Stimulated activated CD8-positive, alpha-beta memory T cell treated with anti-CD3 and anti-CD28 coated beads, Interleukin-2, amount 100 ng/mL, for 1 hour (primary cell): ENCODE data around the gene OR2A14.
"Not testable (repeated sequence)": the region's sequence is repeated elsewhere in the genome, so short reads cannot be mapped to it uniquely, and the experiment has no call there.

ENCODE experiments used
- DNase-seq, 2 donors: peaks; one replicate each; pipeline ENCODE4 v3.0.0-alpha.2; 2020; ENCODE audit warnings: low read depth in 2 of 2

OR2A14 gene, protein sequence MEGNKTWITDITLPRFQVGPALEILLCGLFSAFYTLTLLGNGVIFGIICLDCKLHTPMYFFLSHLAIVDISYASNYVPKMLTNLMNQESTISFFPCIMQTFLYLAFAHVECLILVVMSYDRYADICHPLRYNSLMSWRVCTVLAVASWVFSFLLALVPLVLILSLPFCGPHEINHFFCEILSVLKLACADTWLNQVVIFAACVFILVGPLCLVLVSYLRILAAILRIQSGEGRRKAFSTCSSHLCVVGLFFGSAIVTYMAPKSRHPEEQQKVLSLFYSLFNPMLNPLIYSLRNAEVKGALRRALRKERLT

DNA sequence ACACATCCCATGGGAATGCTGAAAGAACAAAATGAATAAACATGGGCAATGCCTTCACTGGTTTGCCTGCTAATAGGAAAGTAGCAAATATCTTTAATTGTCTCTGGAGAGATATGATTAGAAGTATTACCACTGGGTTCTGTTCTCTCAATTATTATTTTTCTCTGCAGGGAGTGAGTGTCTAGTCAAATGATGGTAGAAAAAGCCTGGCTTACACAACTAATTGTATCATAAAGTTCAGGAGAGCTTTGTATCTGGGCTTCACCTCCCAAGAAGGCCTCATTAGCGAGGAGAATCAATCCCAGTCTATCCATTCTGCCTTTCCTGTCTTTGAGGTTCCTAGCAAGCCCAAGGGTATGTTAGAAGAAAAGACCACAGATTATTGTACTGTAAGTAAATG, at the start of gene OR2A14:
TSS of gene OR2A14 (plus strand) at position 301 of the 400 bp plus-strand sequence. CDS start 5,937 bp downstream, outside the sequence.
- no peak for DNase-seq

DNA sequence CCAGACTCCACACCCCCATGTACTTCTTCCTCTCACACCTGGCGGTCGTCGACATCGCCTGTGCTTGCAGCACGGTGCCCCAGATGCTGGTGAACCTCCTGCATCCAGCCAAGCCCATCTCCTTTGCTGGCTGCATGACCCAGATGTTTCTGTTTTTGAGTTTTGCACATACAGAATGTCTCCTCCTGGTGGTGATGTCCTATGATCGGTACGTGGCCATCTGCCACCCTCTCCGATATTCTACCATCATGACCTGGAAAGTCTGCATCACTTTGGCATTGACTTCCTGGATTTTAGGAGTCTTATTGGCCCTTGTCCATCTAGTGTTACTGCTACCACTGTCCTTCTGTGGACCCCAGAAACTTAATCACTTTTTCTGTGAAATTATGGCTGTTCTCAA, 48.6 kb upstream of the OR2A14 start:
- no peak for DNase-seq

DNA sequence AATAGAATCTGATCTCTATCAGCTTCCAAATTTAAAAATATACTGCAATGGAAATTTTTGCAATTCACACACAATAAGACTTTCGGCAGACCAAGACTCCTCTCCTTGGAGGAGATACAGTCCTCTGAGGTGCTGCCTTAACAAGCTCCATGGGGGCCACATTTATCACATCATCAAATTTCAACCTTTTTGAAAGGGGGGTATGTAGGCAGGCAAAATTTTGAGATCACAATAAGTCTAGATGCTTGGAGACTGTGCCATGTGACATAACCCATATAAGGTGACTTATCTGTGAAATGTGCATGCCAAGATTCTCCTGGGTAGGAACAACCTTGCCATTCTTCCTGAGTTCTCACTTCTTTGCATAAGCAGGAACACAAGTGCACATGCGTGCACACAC, 37.0 kb upstream of the OR2A14 start, which contains the start of gene OR2A12:
TSS of gene OR2A12 (plus strand) at position 301 of the 400 bp plus-strand sequence. CDS start 8,830 bp downstream, outside the sequence.
- DNase-seq = no peak

DNA sequence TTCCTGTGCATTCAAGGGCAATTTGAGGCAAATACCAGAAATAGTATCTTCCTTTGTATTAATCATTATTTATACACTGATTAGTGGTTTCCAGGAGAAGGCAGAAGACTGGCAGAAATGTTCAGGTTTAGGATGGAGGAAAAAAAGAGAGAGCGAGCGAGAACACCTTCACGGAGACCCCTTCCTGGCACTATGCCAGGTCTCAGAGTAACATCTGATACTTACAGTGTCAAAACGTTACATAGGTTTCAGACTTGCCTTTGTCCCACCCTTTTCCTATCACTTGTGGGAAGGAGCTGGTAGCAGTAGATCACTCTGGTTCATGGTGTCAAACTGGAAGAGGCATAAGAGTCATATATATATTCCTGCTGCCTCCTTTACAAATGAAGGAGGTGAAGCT, 36.2 kb upstream of the OR2A14 start:
- no peak for DNase-seq

DNA sequence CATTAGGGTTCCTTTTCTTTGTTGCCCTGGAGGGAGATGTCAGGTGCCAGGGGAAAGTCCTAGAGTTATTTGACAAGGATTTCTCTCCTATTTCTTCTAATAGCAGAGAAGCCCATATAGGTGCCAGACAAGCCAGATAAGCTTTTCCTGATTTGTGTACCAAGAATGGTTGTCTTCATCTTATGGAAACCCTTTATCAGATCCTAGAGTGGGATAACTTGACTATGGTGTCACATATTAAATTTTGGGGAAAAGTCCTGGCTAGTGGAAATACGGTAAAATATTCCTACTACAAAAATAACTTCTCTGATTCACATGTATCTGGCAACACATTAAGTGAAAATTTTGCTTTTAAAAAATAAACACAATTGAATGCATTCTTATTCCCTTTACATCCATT, 35.7 kb upstream of the OR2A14 start:
- DNase-seq = no peak

DNA sequence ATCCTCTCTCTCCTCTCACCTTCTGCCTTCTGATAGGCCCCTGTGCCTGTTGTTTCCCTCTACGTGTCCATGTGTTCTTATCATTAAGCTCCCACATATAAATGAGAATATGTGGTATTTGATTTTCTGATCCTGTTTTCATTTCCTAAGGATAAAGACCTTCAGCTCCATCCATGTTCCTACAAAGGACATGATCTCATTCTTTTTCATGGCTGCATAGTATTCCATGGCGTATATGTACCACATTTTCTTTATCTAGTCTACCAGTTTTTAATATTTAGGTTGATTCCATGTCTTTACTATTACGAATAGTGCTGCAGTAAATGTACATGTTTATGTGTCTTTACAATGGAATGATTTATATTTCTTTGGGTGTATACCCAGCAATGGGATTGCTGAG, 32.3 kb upstream of the OR2A14 start:
- DNase-seq = no peak

DNA sequence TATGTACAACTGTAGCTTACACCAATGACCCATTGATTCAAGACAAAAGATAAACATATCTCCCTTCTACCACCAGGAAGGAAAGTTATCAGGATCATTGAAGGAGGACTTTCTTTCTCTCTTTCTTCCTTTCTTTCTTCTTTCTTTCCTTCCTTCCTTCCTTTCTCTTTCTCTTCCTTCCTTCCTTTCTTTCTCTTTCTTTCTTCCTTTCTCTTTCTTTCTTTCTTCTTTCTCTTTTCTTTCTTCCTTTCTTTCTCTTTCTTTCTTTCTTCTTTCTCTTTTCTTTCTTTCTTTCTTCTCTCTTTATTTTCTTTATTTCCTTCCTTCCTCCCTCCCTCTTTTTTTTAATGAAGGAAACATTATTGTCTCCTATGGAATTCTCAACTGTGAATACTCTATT, 24.2 kb upstream of the OR2A14 start:
- DNase-seq = no peak

DNA sequence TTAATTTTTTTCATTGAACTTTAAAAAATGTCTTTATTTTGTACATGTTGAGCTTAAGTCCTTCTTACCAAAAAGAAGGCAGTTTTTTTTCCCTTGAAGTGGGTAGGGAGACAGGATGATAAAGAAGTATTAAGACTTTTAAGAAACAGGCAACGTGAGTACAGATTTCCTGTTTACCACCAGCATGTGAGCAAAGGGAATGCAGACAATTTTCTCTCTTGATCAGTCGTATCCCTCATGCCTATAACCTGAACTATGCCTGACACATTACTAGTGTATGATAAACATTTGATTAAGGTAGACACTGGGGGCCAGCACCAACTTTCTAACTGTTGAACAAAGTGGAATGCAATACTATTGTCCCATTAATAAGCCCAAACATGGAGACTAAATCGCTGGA, 22.4 kb upstream of the OR2A14 start:
- no peak for DNase-seq

DNA sequence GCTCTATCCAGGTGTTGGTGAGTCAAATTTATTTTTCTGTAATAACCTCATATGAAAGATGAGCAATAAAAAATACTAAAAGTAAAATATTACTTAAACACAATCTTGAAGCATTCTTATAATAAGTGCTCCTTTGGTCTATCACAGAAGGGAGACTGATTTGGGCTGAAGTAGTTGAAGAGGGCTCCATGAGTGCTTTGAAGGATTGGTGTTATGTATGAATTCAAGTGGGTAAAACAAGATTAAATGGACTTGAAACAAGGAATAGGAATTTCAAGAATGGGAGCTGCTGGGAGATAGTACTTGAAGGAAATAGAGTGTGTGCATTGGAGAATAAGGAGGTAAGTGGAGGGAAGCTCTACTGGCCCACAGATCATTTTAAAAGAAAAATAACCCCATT, 20.9 kb upstream of the OR2A14 start:
- DNase-seq = no peak

DNA sequence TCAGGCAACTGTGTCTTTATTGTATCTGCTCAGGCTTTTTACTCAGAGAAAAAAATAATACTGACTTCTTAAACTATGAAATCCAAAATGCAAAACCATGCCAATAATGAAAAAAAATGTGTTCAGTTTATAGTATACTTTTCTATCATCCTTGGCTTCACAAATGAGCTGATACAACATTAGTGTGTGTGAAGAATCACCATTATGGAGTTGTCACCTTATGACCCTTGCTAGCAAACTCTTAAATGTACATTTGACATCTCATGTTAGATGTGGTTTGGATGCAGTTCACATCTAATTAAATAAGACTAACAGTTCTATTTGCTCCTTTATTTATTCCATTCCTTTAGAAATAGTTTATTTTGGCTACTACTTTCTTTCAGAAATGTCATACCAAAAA, 17.8 kb upstream of the OR2A14 start:
- no peak for DNase-seq

DNA sequence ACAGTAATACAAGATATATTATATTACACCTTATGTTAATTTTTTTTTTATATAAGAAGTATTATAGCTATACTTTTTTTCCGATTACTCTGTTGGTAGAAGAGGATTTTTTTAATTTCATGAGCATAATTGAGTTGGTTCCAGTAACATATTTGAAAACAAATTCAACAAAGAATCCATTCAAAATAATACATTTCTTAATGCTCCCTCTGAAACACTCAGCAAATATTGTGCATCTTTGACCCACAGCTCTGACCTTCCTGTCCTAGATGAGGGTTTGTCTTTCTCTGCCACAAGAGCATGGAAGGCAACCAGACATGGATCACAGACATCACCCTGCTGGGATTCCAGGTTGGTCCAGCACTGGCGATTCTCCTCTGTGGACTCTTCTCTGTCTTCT, 13.7 kb upstream of the OR2A14 start, which contains the start of gene OR2A2:
TSS of gene OR2A2 (plus strand) at position 301 of the 400 bp plus-strand sequence. CDS start at position 301, 0 bp downstream.
- no peak for DNase-seq

DNA sequence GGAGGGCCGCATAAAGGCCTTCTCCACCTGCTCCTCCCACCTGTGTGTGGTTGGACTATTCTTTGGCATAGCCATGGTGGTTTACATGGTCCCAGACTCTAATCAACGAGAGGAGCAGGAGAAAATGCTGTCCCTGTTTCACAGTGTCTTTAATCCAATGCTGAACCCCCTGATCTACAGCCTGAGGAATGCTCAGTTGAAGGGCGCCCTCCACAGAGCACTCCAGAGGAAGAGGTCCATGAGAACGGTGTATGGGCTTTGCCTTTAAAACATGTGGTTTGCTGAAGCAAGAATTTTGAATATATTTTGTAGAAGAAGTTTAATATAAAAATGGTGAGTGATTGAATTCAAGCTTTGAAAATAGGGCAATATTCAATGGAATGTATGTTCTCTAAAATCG, 12.7 kb upstream of the OR2A14 start:
- DNase-seq = no peak

DNA sequence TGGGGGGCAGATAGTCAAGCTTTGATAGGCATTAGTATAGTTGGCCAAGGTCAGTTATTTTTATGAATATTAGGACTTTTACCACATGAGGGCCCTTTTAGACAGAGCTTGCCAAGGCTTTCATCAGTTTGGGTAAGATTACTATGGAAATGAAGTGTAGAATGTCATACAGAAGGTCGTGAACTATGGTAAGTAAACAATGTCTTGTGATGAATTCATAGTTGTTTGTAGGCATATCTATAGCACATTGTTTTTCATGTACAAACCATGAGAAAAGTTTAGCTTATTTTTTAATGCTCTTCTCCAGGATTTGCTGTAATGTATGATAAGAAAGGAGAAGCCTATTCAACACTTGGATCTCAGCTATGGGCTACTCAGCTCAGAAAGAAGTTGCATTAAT, 9.3 kb upstream of the OR2A14 start:
- DNase-seq = no peak

DNA sequence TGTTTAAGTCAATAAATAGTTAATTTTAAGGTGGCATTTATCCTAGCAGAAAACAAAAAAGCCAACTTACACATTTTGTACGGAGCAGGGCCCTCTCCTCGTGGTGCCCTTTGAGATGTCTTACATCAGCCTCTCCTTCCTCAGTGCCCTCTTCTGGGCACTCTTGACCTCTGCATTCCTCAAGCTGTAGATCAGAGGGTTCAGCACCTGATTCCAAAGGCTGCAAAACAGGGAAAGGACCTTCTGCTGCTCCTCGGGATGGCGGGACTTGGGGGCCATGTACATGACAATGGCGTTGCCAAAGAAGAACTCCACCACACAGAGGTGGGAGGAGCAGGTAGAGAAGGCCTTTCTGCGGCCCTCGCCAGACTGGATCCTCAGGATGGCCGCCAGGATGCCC, 4.6 kb upstream of the OR2A14 start:
- DNase-seq = no peak

DNA sequence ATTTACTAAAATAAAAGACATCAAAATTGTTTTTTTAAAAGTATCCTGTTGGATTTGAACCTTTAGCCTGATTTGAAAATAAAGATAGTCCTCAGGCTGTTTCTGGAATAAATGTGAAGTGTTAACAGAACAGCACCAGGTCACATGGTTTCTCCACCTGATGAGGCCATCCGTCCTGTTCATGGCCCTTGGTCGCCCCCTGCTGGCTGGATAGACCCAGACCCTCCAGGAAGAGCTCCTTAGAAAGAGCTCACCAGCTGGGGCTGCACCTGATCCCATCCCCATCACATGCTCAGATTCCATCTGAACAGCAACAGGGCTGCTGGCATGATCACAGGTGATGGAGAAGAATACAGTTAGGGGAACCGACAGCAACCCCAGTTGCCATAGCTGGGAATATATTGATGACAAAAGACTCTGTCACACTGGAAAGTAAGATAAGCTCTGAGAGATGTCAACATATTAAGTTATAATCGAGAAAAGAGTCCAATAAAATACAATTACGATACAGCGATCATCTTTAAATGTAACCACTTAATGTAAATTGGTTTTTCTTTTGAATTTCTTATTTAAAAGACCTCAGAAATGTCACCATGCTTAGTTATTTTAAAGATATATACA, 4.8 kb downstream of the OR2A14 start:
- peak; percentile 64 to 78 for DNase-seq

DNA sequence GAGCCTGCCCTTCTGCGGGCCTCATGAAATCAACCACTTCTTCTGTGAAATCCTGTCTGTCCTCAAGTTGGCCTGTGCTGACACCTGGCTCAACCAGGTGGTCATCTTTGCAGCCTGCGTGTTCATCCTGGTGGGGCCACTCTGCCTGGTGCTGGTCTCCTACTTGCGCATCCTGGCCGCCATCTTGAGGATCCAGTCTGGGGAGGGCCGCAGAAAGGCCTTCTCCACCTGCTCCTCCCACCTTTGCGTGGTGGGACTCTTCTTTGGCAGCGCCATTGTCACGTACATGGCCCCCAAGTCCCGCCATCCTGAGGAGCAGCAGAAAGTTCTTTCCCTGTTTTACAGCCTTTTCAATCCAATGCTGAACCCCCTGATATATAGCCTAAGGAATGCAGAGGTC, 6.6 kb downstream of the OR2A14 start:
- not testable (repeated sequence) for DNase-seq

DNA sequence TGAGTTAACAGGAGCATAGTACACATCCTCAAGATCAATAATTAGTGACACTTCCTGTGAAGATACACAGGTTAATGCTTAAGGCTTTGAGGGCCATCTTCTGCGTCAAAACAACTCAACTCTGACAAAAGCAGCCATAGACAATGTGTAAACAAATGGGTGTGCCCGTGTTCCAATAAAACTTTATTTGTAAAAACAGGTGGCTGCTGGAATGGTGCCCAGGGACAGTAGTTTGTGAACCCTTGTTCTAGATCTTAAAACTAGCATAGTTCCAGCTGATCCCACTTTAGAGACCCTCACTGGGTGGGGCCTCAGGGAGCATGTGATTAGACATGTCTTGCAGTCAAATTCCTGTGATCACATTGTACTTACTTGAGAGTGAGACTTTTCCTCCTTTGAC, 7.8 kb downstream of the OR2A14 start:
- no peak for DNase-seq

DNA sequence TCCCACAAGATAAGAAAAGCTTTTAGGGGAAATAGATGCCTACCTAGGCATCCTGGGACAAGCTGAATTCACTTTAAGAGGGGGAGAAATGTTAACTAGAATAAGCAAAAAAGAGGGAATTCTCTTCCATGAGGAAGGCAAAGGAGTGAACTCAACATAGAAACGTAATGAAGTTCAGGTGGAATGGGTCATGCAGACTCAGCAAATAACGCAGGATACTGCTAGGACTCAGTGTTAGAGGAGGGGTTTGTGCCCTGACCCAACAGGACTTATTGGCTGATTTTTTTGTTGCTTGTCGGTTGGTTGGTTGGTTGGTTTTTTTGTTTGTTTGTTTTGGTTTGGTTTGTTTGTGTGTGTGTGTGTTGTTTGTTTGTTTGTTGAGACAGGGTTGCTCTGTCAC, 9.3 kb downstream of the OR2A14 start:
- DNase-seq = no peak

DNA sequence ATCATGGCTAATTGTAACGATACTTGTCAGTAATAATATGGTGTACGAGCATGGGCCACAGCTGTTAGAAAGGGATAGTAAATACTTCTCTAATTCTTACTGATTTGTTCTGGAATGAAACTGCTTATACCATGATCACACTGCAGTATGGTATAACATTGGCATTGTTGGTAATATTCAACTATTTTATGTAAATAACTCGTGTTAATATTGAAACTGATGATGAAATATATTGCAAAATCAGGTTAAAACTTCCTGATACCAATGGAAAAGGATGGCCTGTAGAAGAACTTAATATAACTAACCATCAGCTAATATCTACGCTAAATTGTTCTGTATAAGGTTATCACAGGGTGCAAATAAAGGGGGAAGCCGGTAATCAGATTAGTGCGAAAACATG, 10.3 kb downstream of the OR2A14 start:
- DNase-seq = no peak

DNA sequence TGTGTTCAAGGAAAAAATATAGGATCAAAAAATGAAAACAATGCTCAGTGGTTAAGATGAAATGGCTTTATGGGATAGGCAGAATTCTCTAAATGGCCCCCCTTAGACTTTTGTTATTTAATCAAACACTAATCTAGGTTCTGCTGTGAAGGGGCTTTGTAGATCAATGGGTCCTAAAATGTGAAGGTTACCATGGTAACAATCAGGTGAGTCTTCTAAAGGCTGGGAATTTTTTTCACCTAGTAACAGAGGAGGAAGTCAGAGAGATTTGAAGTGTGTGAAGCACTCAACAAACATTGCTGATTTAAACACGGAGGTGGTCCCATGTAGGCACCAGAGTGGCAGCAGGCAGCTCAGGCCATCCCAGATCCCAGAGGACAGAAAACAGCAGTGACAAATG, 11.1 kb downstream of the OR2A14 start:
- DNase-seq = no peak

DNA sequence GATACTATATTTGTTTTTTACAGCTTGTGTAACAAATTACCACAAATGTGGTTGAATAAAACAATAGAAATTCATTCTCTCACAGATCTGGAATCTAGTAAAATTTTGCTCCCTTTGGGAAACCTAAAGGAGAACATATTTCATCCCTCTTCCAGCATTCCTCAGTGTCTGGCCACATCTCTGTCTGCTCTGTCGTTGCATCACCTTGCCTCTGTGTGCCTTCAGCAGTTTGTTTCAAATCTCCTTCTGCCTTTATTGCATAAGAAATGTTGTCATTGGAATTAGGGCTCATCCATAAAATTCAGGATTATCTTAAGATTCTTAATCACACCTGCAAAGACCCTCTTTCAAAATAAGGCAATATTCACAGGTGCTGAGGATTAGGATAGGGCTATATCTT, 14.5 kb downstream of the OR2A14 start:
- no peak for DNase-seq

DNA sequence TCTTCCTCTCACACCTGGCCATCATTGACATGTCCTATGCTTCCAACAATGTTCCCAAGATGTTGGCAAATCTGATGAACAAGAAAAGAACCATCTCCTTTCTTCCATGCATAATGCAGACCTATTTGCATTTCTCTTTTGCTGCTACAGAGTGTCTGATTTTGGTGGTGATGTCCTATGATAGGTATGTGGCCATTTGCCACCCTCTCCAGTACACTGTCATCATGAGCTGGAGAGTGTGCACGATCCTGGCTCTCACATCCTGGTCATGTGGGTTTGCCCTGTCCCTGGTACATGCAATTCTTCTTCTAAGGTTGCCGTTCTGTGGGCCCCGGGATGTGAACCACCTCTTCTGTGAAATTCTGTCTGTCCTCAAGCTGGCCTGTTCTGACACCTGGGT, 19.2 kb downstream of the OR2A14 start:
- DNase-seq = no peak

DNA sequence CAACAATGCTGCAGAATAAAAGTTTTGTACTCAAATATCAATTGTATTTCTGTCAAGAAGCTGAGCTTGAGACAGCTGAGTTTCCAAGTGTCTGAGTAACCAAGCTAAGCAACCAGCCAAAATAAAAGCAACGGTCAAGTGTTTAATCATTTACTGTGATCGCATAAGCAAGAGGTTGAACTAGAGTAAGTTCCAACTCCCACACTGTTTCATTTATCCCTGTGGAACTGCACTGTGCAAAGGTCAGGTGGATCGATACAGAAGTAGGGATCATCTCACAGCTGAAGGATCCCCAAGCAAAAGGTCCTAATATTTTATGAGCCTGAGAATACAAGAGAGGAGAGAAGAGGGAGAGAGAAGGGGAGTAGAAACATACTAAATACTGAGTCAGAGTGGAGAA, 21.4 kb downstream of the OR2A14 start:
- DNase-seq = no peak
